Duodenal mucosa (tissue), 2 donors: ENCODE data around the gene PLA2G3.

Source experiments
- H3K27ac ChIP-seq: one replicate; pipeline ENCODE4 v1.7.0; 2013; ENCODE audit warnings: low read depth, low read length
- H3K27me3 ChIP-seq, 2 donors: one replicate each; pipeline ENCODE4 v1.7.0; 2013; ENCODE audit warnings: low read length in 2 of 2, control low read depth in 1 of 2; ENCODE audit not compliant: insufficient read depth in 2 of 2, control insufficient read depth in 1 of 2
- H3K36me3 ChIP-seq, 2 donors: one replicate each; pipeline ENCODE4 v1.7.0; 2013; ENCODE audit warnings: low read length in 2 of 2, control low read depth in 1 of 2; ENCODE audit not compliant: insufficient read depth in 2 of 2, control insufficient read depth in 1 of 2
- H3K4me1 ChIP-seq, 2 donors: one replicate each; pipeline ENCODE4 v1.7.0; 2013; ENCODE audit warnings: low read length in 2 of 2, control low read depth in 1 of 2; ENCODE audit not compliant: insufficient read depth in 2 of 2, control insufficient read depth in 1 of 2
- H3K4me3 ChIP-seq, 2 donors: one replicate each; pipeline ENCODE4 v1.7.0; 2013; ENCODE audit warnings: low read length in 2 of 2, low read depth in 1 of 2
- H3K9ac ChIP-seq, 2 donors: one replicate each; pipeline ENCODE4 v1.7.0; 2013; ENCODE audit warnings: low read length in 2 of 2, low read depth in 1 of 2
- H3K9me3 ChIP-seq, 2 donors: one replicate each; pipeline ENCODE4 v1.7.0; 2013; ENCODE audit warnings: low read length in 2 of 2, control low read depth in 1 of 2; ENCODE audit not compliant: control insufficient read depth in 1 of 2

The PLA2G3 gene, protein sequence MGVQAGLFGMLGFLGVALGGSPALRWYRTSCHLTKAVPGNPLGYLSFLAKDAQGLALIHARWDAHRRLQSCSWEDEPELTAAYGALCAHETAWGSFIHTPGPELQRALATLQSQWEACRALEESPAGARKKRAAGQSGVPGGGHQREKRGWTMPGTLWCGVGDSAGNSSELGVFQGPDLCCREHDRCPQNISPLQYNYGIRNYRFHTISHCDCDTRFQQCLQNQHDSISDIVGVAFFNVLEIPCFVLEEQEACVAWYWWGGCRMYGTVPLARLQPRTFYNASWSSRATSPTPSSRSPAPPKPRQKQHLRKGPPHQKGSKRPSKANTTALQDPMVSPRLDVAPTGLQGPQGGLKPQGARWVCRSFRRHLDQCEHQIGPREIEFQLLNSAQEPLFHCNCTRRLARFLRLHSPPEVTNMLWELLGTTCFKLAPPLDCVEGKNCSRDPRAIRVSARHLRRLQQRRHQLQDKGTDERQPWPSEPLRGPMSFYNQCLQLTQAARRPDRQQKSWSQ

DNA sequence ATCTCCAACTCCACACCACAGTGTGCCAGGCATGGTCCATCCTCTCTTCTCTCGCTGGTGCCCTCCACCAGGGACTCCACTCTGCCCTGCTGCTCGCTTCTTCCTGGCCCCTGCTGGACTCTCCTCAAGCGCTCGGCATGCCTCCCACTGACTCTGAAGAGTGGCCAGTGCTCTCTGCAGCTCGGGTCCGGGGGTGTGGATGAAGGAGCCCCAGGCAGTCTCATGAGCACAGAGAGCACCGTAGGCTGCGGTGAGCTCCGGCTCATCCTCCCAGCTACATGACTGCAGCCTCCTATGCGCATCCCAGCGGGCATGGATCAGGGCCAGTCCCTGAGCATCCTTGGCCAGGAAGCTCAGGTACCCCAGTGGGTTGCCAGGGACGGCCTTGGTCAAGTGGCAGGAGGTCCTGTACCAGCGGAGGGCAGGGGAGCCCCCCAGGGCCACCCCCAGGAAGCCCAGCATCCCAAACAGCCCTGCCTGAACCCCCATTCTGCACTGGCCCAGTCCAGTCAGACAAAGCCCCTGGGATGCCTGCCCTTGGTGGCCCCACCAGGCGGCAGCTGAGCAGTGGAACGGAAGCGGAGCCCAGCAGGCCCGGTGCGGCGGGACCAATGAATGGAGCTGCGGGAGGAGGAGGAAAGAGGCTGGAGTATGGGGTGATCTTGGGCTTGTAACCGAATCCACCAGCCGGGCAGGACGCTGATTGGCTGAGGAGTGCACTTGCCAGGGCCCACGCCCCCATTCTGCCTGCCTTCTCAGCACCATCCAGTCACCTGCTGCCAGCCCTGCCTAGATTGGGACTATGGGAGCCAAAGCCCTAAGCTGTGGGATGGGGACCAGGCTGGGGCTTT is at the start of gene PLA2G3:
Gene PLA2G3 (minus strand): TSS at position 643 of the 851 bp plus-strand sequence. CDS start 154 bp downstream, at position 489.
- no peak within 1 kb of the TSS for H3K27ac ChIP-seq
- no peak within 1 kb of the TSS for H3K9ac ChIP-seq
- H3K9me3 ChIP-seq = no peaks in the 10 kb centered on the region
- no peak within 1 kb of the TSS for H3K4me3 ChIP-seq
- H3K27me3 ChIP-seq = peaks cover 3 to 7% of the 10 kb centered on the region in 2 donors
- no peaks in the 10 kb centered on the region for H3K36me3 ChIP-seq
- H3K4me1 ChIP-seq = peaks cover 0 to 4% of the 10 kb centered on the region in 2 donors

DNA sequence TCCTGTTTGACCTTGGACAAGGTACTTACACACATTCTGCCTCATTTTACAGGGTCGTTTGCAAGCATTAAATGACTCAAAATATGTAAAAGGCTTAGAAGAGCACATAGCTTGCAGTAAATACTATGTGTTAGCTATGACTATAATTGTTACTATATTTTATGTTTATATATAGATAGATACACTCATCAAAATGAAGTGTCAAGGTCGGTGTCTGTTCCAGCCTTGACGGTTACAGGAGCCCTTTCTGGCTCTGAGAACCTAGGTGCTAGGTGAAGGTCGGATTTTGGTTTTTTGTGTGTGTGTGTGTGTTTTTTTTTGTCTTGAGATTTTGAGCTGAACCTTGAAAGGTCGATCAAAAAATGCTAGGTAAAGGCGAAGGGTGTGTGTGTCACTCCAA is 47.3 kb upstream of the PLA2G3 start:
- Histone ChIP-seq H3K27ac (no peak overlapping the region), H3K4me1 (no peaks in the 10 kb centered on the region), H3K9ac (no peak overlapping the region), H3K27me3 (no peaks in the 10 kb centered on the region), H3K36me3 (peaks cover 1 to 20% of the 10 kb centered on the region in 2 donors), H3K4me3 (no peak overlapping the region), H3K9me3 (no peaks in the 10 kb centered on the region)

- no peak overlapping the region for H3K4me3 ChIP-seq
- no peak overlapping the region for H3K27ac ChIP-seq
- no peaks in the 10 kb centered on the region for H3K9me3 ChIP-seq
- H3K4me1 ChIP-seq = no peaks in the 10 kb centered on the region
- H3K36me3 ChIP-seq = peaks cover 0 to 15% of the 10 kb centered on the region in 2 donors
- no peak overlapping the region for H3K9ac ChIP-seq
- H3K27me3 ChIP-seq = no peaks in the 10 kb centered on the region
Observed at GRCh38 chr22:31185056-31185455, 44.7 kb upstream of the PLA2G3 start.

- H3K27ac ChIP-seq = no peak overlapping the region
- no peaks in the 10 kb centered on the region for H3K27me3 ChIP-seq
- H3K36me3 ChIP-seq = peaks cover 0 to 14% of the 10 kb centered on the region in 2 donors
- no peaks in the 10 kb centered on the region for H3K4me1 ChIP-seq
- no peak overlapping the region for H3K9ac ChIP-seq
- no peaks in the 10 kb centered on the region for H3K9me3 ChIP-seq
- no peak overlapping the region for H3K4me3 ChIP-seq
Observed at GRCh38 chr22:31184015-31184414, 43.7 kb upstream of the PLA2G3 start.

- no peaks in the 10 kb centered on the region for H3K4me1 ChIP-seq
- peaks cover 5 to 21% of the 10 kb centered on the region in 2 donors for H3K36me3 ChIP-seq
- no peak overlapping the region for H3K9ac ChIP-seq
- no peak overlapping the region for H3K27ac ChIP-seq
- H3K27me3 ChIP-seq = no peaks in the 10 kb centered on the region
- H3K9me3 ChIP-seq = no peaks in the 10 kb centered on the region
- no peak overlapping the region for H3K4me3 ChIP-seq
Observed at GRCh38 chr22:31179345-31179744, 39.0 kb upstream of the PLA2G3 start.

DNA sequence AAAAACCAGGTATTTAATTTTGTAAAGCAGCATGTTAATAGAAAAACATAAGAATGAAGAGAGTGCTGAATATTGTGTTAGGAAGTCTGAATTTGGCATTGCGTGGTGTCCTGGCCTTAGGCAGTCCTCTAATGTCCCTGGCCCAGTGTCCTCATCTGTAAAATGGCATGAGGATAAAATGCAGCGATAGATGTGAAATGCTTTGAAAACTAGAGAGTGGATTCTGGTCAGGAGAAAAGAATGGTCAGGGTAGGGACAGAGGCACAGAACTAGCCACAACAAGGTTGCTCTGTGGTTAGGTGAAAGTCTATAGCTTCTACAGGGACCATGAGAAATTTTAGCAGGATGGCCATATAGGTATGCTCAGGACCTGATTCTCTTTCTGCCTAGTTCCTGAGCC is 38.6 kb upstream of the PLA2G3 start:
- no peaks in the 10 kb centered on the region for H3K9me3 ChIP-seq
- no peak overlapping the region for H3K4me3 ChIP-seq
- H3K27me3 ChIP-seq = no peaks in the 10 kb centered on the region
- H3K9ac ChIP-seq = no peak overlapping the region
- H3K4me1 ChIP-seq = no peaks in the 10 kb centered on the region
- no peak overlapping the region for H3K27ac ChIP-seq
- H3K36me3 ChIP-seq = peaks cover 5 to 21% of the 10 kb centered on the region in 2 donors

- no peak overlapping the region for H3K27ac ChIP-seq
- H3K4me1 ChIP-seq = peaks cover 4 to 5% of the 10 kb centered on the region in 2 donors
- H3K4me3 ChIP-seq = no peak overlapping the region
Observed at GRCh38 chr22:31177420-31178162, 37.3 kb upstream of the PLA2G3 start.

GRCh38 chr22:31176923-31177322 is 36.6 kb upstream of the PLA2G3 start:
- no peaks in the 10 kb centered on the region for H3K9me3 ChIP-seq
- H3K4me1 ChIP-seq = peaks cover 5 to 6% of the 10 kb centered on the region in 2 donors
- no peak overlapping the region for H3K9ac ChIP-seq
- H3K4me3 ChIP-seq = no peak overlapping the region
- no peak overlapping the region for H3K27ac ChIP-seq
- peaks cover 5 to 18% of the 10 kb centered on the region in 2 donors for H3K36me3 ChIP-seq
- no peaks in the 10 kb centered on the region for H3K27me3 ChIP-seq

More at GRCh38 chr22:31177420-31178162, 37.3 kb upstream of the PLA2G3 start:
- Histone ChIP-seq H3K27me3 (no peaks in the 10 kb centered on the region), H3K9ac (no peak overlapping the region), H3K9me3 (no peaks in the 10 kb centered on the region), H3K36me3 (peaks cover 5 to 18% of the 10 kb centered on the region in 2 donors)

GRCh38 chr22:31173386-31174145 is 33.3 kb upstream of the PLA2G3 start:
- peaks cover 5 to 16% of the 10 kb centered on the region in 2 donors for H3K36me3 ChIP-seq
- no peaks in the 10 kb centered on the region for H3K27me3 ChIP-seq
- peak overlapping the region; percentile 8 for H3K27ac ChIP-seq
- H3K9ac ChIP-seq = no peak overlapping the region
- no peaks in the 10 kb centered on the region for H3K9me3 ChIP-seq
- H3K4me1 ChIP-seq = peaks cover 5 to 6% of the 10 kb centered on the region in 2 donors
- H3K4me3 ChIP-seq = no peak overlapping the region
